Measurements from ENCODE around the gene GLE1.
A peak's percentile ranks its signal among the peaks of the same experiment; 100 is the strongest.
"Not testable (repeated sequence)": the region's sequence is repeated elsewhere in the genome, so short reads cannot be mapped to it uniquely, and the experiment has no call there.

The GLE1 gene

DNA sequence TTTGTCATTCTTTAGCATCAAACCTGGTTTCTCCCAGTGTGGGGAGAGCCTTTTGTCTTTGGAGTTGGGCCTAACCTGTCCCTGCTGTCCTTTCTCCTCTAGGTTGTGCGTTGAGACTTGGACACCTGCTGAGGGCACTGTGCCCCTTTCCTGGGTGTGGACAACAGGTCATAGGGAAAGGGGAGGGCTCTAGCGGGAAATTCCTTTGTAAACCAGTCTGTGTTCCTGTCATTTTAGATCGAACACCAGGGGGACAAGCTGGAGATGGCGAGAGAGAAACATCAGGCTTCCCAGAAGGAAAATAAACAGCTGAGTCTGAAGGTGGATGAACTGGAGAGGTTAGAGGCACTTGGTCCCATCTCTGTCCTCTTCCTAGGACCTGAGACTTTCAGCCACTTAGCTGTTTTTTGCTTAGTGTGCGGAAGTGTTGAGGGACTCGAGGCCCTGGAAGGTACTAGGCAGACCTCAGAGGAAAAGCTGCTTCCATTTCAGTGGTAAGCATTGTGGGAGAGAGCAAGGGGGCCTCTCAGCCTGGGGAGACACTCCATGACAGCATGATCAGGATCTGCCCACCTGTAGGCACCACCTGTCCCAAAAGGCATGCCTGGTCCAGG, 8.6 kb upstream of the GLE1 start:
- no peak for DNase-seq (ENCODE audit: low spot score)

DNA sequence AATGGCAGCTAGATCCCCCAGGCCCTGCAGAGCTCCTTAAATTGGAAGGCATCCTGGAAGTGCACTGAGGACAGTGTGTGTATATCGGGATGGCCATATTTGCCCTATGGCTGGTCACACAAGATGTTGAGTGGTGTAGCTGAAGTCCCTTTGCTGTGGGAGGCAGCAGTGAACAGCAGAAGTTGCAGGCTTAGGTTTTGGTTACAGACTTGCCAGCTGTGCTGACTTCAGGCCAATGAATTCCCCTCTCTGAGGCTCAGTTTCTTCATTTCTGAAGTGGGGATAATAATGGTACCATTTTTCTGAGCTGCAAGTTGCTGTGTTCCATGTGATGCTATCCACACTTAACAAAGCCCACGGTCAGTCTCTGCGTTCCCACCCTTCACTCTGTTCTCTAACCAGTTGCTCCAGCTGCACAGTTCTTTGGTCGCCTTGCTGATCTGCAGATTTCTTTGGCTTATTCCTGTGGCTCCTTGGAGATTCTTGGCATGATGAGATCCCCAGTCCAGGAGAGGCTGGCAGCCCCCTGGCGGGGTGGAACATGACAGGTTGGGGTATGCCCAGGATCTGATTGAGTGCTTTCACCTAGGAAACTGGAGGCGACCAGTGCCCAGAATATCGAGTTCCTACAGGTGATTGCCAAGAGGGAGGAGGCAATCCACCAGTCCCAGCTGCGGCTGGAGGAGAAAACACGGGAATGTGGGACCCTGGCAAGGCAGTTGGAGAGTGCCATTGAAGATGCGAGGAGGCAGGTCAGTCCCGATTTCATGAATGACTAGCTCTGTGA, 6.5 kb upstream of the GLE1 start:
- no peak for DNase-seq (ENCODE audit: low spot score)

DNA sequence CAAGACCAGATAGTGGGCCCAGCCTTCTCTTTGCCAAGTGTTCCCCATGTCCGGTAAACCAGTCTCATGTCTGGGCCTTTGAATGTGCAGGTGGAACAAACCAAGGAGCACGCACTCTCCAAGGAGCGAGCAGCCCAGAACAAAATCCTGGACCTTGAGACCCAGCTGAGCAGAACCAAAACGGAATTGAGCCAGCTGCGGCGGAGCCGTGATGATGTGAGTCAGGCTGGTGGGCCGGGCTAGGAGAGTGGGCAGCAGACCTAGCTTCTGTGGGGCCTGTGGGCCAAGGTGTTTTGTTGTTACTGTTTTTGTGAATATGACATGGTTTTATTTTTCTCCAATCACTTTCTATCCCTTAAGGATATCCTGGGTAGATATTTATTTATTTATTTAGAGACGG, 5.6 kb upstream of the GLE1 start:
- DNase-seq (ENCODE audit: low spot score) = no peak

DNA sequence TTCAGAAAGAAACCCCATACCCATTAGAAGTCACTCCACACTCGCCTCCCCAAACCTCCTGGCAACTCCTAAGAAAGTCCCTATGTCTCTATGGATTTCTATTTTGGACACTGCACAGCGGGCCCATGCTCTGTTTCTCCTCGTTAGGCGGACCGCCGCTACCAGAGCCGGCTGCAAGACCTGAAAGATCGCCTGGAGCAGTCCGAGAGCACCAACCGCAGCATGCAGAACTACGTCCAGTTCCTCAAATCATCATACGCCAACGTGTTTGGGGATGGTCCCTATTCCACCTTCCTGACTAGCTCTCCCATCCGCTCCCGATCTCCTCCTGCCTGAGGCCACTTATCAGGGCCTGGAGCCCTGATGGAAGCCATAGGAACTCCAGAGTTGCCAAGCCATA, 4.6 kb upstream of the GLE1 start:
- no peak for DNase-seq (ENCODE audit: low spot score)

DNA sequence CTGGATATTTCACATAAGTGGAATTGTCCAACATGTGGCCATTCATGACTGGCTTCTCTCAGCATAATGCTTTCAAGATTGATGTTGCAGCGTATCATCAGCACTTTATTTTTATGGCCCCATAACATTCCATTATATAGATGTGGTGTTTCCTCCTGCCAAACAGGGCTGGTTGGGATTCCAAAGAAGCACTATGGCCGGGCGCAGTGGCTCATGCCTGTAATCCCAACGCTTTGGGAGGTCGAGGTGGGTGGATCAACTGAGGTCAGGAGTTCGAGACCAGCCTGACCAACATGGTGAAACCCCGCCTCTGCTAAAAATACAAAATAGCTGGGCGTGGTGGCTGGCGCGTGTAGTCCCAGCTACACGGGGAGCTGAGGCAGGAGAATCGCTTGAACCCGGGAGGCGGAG, 1.1 kb upstream of the GLE1 start:
- DNase-seq (ENCODE audit: low spot score) = not testable (repeated sequence)

DNA sequence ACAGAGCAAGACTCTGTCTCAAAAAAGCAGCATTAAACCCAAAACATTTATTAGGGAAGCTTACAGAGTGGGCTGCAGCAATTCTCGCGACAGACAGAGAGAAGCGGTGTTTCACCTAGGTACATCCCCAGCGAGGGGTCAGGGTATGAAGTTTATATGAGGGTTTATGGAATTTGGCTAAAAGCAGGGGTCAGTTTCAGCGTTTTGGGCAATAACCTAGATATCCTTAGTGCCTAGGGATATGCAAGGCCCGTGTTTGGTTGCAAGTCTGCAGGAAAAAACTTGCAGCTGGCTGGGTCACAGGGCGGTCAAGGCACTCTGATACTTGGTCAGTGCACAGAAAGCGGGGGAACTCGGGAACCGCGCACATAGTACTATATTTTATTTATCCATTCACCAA, 649 bp upstream of the GLE1 start:
- DNase-seq (ENCODE audit: low spot score) = no peak

DNA sequence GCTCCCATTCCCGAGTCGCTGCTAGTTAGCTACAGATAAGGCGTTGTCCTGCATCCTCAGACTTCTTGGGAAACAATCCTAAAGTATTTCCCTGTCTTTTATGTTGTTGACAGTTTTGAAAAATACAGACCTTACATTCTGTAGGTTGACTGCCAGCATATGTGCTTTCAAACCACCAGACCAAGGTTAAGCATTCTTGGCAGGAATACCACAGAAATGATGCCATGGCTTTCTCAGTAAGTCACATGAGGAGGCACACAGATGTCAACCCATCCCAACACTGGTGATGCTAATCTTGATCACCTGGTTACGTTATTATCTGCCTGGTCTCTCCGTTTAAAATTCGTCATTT, 871 bp downstream of the GLE1 start:
- no peak for DNase-seq (ENCODE audit: low spot score)

DNA sequence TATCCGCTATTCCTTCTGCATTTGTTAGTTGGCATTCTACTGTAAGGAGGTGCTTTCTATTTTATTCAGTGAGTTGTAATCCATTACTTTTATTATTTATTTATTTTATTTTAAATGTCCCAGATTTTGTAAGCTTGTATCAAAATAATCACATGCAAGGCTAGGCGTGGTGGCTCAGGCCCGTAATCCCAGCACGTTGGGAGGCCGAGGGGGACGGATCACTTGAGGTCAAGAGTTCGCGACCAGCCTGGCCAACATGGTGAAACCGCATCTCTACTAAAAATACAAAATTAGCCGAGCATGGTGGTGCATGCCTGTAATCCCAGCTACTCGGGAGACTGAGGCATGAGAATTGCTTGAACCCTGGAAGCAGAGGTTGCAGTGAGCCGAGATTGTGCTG, 1.4 kb downstream of the GLE1 start:
- not testable (repeated sequence) for DNase-seq (ENCODE audit: low spot score)

DNA sequence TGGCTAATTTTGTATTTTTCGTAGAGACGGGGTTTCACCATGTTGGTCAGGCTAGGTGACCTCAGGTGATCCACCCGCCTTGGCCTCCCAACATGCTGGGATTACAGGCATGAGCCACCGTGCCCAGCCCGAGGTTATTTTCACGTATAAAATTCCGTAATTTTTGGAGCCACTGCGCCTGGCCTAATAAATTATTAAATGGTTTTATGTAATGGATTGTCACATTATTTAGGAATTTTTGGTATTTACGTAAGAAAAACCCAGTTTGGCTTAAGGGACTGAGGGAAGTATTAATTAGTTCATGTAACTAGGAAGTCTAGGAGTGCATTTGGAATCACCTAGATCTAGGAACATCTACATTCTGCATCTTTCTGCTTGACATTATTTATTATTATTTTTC, 8.3 kb downstream of the GLE1 start:
- no peak for DNase-seq (ENCODE audit: low spot score)

DNA sequence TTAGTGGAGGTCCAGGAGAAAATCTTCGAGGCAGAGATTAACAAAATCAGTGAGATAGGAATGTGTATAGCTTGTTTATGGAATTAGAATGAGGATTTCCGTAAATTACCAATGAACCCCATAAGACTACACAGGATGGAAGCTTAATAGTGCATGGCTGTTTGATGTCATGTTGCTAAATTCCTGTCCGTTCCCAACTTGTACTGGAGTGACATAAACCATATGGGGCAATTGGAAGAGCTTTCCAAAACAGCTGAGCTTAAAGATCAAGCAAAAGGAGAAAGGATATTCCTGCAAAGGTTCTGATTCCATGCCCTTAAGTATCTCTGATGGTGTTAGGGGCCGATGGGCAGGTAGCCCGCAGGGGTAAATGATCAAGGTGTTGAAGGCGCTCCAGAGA, 17.4 kb downstream of the GLE1 start:
- no peak for DNase-seq (ENCODE audit: low spot score)

DNA sequence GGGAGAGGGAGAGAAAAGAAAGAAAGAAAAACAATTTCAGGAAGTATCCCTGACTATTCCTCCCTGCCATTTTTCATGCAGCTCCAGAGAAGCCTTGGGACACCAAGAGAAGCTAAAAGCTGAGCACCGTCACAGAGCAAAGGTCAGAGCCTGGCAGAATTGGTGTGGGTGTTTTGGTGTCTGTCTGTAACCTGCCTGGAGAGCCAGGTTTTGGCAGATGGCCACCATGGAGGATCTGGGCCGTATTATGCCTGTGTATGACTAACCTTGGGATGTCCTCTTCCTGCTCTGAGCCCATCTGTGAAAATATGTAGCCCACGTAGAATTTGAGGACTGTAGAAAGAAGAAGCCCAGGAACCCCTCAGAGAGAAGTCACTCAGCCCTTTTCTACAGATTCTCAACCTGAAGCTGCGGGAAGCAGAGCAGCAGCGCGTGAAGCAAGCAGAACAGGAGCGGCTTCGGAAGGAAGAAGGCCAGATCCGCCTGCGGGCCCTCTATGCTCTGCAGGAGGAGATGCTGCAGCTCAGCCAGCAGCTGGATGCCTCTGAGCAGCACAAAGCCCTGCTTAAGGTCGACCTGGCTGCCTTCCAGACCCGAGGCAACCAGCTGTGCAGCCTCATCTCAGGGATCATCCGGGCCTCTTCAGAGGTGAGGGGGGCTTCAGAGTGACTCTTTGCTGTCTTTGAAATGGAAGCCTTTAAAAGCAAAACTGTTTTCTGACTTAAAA, 18.8 kb downstream of the GLE1 start:
- no peak for DNase-seq (ENCODE audit: low spot score)

DNA sequence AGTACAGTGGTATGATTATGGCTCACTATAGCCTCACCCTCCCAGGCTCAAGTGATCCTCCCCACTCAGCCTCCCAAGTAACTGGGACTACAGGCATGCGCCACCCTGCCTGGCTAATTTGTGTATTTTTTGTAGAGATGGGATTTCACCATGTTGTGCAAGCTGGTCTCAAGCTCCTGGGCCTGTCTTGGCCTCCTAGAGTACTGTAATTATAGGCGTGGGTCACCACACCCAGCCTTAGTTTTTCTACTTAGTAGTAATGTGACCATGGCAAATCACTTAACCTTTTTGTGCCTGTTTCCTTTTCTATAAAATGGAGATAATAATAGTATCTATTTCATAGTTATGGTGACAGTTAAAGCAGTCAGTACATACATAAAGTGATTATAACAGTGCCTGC, 22.2 kb downstream of the GLE1 start:
- no peak for DNase-seq (ENCODE audit: low spot score)

DNA sequence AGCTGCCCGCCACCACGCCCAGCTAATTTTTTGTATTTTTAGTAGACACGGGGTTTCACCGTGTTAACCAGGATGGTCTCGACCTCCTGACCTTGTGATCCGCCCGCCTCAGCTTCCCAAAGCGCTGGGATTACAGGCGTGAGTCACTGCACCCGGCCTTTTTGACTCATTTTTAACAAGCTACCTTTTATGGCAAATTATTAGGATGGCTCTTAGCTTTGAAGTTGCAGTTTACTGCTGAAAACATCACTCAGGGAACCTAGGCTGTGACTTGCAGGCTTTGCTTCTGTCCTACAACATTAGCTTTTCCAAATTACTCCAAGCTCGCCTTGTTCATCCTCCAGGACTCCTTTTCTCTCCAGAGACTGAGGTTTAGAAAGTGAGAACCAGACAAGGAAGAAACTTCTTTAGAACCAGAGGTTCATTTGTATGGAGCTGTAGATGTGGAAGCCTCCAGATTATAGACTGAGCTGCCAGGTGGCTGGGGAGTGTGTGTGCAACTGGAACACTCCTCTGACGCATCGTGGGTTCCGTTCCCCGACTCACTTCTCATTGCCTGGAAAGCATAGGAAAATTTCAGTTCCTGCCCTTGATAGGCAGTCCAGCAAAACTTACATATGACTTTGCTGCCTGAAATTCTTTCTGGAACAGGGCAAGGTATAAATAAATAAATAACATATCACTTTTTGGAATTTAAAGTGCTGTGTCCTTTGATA, 24.1 kb downstream of the GLE1 start:
- no peak for DNase-seq (ENCODE audit: low spot score)

DNA sequence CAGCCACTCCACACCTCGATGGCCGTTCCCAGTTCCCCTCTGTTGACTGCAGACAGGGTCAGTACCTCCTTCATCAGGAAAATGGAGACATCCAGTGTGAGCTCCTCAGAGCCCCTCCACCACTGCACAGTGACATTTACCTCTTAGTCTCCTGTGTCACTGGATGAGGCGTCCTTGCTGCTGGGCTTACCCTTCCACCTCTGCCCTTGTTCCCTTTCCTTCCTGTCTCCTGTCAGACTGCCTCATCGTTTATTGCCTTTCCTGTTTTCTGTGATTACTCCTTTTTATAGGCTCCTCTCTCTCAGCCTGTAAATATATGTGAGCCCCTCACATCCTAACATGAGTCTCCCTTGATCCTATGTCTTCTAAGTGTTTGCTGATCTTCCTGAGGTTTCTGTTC, 24.7 kb downstream of the GLE1 start:
- no peak for DNase-seq (ENCODE audit: low spot score)

DNA sequence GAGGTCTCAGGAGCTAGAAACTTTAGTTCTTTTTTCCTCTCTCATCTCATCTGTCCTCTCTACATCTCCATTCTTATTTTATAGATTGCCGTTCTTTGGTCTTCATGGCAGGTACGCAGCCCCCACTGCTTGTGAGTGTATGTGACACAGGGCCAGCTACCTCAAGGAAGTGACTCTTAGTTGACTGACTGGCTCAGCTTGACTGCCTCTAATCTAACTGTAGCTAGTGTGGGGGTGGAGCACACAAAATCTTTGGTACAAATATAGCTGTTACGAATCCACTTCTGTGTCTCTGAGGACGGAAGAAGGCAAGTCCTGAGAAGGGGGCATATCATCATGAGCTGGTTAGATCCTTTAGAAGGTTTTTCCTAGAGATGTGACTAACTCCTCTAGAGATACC, 28.1 kb downstream of the GLE1 start:
- DNase-seq (ENCODE audit: low spot score) = no peak

DNA sequence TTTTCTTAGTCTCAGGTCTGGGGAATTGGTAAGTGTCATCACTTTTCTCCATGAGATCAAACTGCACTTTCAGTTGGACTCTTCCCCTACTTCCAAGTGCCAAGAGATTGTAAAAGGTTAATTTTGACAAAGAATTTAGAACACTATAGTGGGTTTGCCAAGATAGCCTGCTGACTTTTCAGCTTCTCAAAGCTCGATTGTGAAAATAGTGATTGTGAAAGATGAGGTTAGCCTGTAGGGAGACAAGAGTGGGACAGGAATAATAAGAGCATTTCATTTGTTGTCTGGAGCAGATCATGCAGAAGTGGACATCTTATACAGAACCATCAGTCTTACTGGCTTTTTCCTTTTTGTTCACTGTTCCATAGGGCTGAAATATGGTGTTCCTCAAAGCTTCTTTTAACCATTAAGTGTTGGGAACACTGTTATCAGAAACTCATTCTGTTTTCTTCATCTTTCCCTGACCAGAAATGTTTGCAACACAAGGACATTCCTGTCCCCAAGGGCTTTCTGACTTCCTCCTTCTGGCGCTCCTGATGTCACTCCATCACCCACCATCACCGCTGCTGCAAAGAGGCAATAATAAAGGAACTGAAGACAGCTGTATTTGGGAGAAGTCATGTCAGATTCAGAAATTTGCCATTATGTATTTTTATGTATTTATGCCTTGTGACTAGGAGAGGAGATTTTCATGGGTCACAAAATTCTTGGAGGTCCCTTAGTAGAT, 36.3 kb downstream of the GLE1 start:
- DNase-seq (ENCODE audit: low spot score) = no peak

DNA sequence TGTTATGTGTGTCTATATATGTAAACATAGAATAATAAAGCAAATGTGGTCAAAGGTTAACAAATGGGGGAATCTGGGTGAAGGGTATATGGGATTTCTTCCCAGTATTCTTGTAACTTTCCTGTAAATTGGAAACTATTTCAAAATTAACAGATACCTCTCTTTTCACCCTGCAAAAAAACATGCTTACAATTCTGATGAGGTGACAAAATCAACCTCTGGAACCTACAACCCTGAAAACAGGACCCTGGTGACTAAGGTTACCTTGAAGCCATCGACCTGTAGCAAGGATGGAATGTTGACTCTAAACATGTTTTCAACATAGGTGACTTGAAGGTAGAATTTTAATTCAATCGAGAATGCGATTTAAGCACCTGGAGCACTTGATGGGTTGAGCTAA, 42.0 kb downstream of the GLE1 start:
- no peak for DNase-seq (ENCODE audit: low spot score)

DNA sequence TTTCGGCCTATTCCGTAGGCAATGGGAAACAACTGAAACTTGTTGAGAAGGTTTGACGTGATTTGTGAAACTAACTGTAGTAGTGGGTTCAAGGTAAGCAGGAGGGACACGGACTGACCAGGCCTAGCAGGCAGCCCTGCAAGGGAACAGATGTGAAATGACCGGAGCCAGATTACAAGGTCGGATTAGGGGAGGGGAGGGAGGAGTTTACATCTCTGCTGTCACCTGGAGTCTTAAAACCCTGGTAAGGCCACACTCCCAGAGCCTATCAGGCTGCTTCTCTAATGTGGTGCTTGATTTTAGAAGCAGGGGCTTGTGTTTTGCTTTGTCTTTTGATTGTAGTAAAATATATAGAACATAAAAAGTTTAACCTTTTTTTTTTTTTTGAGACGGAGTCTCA, 44.4 kb downstream of the GLE1 start:
- no peak for DNase-seq (ENCODE audit: low spot score)

DNA sequence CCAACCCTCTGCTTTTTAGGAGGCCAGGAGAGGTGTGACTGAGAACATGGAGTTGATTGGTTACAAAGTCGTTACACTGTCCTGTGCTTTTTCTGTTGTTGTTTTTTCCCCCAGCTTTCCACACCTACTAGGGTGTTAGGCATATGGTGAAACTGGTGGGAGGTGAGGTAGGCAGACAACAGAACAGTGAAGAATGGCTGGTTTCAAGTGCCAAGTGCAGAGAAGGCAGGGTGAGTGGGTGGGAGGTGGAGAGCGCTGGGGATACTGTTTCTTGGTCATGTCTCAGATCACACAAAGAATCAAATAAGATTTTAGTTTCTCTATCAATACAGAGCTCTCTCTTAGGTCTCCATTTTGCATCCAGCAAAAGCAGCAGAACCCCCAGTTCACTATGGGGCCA, 45.7 kb downstream of the GLE1 start:
- DNase-seq (ENCODE audit: low spot score) = peak; percentile 33

DNA sequence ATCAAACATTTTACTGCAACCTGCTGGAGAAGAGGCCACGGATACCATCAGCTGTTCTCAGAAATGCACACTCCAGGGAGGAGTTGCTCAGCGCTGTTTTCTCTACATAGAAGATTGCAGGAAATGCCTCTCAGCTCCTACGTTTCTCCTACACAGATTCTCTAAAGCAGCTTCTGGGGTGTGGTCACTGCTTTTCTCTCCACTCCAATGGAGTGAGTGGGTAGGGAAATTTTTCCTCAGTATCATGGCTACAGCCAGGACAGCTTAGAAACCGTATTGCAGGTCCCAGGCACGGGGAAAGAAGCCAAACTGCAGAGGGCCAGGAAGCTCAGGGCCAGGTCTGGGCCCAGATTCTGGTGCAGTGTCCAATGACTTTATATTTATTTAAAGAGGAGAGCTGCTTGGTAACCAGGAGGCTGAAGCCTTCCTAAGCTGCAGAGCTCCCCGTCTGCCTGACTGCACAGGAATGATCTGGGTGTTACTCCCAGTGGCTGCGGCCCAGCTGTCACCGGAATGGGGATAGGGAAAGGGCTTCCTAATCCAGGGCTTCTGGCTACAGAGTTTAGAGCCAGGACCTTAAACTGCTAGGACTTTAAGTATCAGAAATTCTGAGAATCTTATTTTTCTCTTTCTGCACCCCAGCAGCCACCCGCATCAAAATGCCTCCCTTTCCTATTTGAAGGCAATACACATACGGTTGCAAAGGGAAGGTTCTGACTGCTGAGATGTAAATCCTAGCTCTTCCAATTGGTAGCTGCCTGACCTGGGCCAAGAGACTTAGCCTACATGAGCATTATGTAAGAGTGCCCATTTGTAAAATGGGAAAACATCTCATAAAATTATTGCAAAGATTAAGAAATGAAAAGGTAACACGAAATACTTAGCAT, 46.5 kb downstream of the GLE1 start:
- no peak for DNase-seq (ENCODE audit: low spot score)

DNA sequence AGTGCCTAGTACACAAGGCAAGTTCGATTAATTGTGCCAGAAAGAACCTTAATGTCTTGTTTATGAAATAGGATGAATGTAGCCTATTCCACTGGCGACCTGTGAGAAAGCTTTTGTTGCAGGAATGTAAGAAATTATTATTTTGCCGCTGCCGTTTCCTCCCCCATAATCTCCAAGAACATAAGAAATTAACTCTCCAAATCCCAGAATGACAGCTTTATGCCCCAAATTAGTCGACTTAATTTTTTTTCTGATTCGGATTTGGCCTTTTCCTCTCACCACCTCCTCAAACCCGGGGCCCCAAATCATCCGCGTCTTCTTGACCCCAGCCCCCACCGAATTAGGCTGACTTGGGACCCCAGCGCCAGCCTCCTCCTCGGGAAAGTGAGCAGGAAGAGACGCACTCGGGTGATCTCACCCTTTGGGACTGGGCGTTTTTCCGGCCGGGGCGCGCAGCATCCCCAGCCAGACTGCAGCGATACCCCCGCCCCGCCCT, 47.2 kb downstream of the GLE1 start:
- no peak for DNase-seq (ENCODE audit: low spot score)
